Prostate gland (tissue), 2 donors: ENCODE measurements around the gene R3HCC1L. TPM values are rescaled to one million over a fixed set of nuclear protein-coding genes. Genes with fewer than 3 reads are reported as not detected.

Source experiments
- DNase-seq: peaks from one replicate; pipeline ENCODE4 v3.0.0-alpha.2; 2019; ENCODE audit warnings: low spot score
- H3K27ac ChIP-seq, 2 donors: fragments of 200-600 bp; sonication (generic); 2 replicates each; pipeline ENCODE4 v1.5.1; 2017 to 2019
- H3K27me3 ChIP-seq: fragments of 200-600 bp; sonication (generic); replicated peaks from 2 replicates; pipeline ENCODE4 v1.5.1; 2019; ENCODE audit not compliant: insufficient read depth
- H3K36me3 ChIP-seq, 2 donors: fragments of 200-600 bp; sonication (generic); 1 replicate in 1 of 2; 2 replicates in 1 of 2; pipeline versions ENCODE4 v1.5.1 to v1.8.1; 2017 to 2019
- H3K4me1 ChIP-seq: fragments of 200-600 bp; sonication (generic); replicated peaks from 2 replicates; pipeline ENCODE4 v1.5.1; 2019
- H3K4me3 ChIP-seq, 2 donors: fragments of 200-600 bp; sonication (generic); 2 replicates each; pipeline ENCODE4 v1.5.1; 2017 to 2019
- H3K9me3 ChIP-seq: fragments of 200-600 bp; sonication (generic); 2 replicates; pipeline ENCODE4 v1.5.1; 2017
- POLR2A ChIP-seq: fragments of 450-650 bp; IDR thresholded peaks from one replicate; pipeline ENCODE4 v1.6.1; 2016; ENCODE audit warnings: antibody characterized with exemption, mild to moderate bottlenecking
- POLR2AphosphoS5 ChIP-seq: sonication (generic); formaldehyde crosslinking; IDR thresholded peaks from one replicate; pipeline ENCODE4 v1.6.1; 2017; ENCODE audit warnings: antibody characterized with exemption
- WGBS: methylation state at CpG from one replicate; pipeline ENCODE4 v1.1.5; 2018; 5-methylcytosine and 5-hydroxymethylcytosine counted together
- intact Hi-C: fragments of 100-400 bp; cut with DNase I; formaldehyde crosslinking; loops from one replicate; pipeline ENCODE4 v1.14.2; 2022
- total RNA-seq, 2 donors: library from RNA; depleted of rRNA; stranded (reverse); fragments of >200 nt; gene quantifications; one replicate each; pipeline ENCODE4 v1.1.0, GENCODE V29; 2016
- TF ChIP-seq, protein P1 (sequence below), 4 experiments: fragments of 200-600 bp in 2 of 4; fragments of 450-650 bp in 2 of 4; sonication (generic) in 2 of 4; IDR thresholded peaks; 1 replicate in 3 of 4; 2 replicates in 1 of 4; pipeline ENCODE4 v1.5.1; 2016 to 2019; ENCODE audit warnings: antibody characterized with exemption in 4 of 4, mild to moderate bottlenecking in 2 of 4, moderate library complexity in 2 of 4

Gene R3HCC1L
- total RNA-seq, 2 donors from 2014 or later: 14.2 to 26.0 TPM

DNA sequence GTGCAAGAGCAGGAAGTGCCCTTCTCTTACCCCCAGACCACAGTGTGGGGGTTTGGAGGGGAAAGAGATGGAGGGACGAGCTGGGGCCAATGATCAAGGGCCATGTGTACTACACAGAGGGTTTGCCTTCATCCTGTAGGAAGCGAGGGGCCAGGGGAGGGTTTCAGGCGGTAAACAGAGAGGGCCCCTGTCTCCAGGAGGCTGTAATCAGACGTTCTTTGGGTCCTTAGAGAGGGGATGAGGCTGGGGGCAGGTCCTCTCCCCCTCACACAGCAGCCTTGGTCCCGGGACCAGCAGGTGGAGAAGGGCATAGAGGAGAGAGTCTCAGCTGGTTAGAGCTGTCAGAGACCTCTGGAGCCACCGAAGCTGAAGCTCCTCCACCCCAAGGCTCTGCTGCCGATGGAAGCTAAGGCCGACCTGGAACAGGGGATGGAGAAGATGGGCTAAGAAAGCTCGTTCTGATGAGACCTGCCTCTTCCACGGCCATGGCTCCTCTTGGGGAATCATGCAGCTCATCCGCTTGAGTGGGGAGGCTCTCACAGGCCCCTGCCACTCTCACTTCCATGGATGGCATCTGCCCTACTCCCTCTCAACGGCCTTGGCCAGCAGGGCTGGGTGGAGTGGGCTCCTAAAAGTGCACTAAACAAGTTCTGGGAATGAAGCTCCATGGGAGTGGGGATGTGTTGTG is 130.1 kb downstream of the R3HCC1L start:
- WGBS: 88% methylated on average over 12 of the region's 12 CpGs

DNA sequence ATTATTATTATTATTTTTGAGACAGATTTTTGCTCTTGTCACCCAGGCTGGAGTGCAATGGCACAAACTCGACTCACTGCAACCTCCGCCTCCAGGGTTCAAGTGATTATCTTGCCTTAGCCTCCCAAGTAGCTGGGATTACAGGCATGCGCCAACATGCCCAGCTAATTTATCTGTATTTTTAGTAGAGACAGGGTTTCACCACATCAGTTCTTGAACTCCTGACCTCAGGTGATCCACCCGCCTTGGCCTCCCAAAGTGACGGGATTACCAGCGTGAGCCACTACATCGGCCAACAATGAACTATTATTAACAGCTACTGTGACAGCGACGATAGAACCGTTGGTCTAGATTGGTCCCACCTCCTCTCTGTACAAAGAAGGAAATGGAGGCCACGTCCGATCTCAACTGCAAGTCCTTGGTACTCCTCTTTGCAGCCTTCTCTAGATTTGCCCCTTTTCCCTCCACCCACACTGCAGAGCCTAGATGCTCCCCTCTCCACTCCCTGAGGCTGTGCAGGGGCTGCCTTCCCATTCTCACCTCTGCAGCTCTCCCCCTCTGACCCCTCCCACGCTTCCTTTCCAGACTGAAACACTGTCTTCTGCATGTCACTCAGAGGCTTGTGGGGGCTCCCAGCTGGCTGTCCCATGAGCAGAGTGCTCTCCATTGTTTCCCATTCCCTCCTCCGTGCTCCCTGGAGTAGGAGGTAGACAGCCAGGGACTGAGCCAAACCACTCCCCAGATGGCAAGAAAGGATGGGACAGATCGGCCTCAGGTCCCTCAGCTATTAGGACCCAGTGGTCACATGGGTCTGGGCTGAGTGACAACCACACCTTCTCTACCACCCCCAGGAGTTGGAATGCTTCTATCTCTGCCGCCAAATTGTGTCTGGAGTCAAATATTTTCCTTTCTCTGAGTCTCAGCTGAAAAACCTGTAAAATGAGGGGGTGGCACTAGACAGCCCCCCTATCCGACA is 131.2 kb downstream of the R3HCC1L start:
- no peaks in the 10 kb centered on the region for H3K36me3 ChIP-seq
- H3K9me3 ChIP-seq: no peaks in the 10 kb centered on the region
- no peak overlapping the region for H3K27ac ChIP-seq
- no peaks in the 10 kb centered on the region for H3K27me3 ChIP-seq
- intact Hi-C loops: no loop called here
- H3K4me1 ChIP-seq: peaks cover 5% of the 10 kb centered on the region
- 45% methylated on average over 17 of the region's 17 CpGs for WGBS
- no peak for DNase-seq
- TF ChIP-seq POLR2AphosphoS5: no peak
- TF ChIP-seq POLR2A: no peak
- TF ChIP-seq, protein P1, sequence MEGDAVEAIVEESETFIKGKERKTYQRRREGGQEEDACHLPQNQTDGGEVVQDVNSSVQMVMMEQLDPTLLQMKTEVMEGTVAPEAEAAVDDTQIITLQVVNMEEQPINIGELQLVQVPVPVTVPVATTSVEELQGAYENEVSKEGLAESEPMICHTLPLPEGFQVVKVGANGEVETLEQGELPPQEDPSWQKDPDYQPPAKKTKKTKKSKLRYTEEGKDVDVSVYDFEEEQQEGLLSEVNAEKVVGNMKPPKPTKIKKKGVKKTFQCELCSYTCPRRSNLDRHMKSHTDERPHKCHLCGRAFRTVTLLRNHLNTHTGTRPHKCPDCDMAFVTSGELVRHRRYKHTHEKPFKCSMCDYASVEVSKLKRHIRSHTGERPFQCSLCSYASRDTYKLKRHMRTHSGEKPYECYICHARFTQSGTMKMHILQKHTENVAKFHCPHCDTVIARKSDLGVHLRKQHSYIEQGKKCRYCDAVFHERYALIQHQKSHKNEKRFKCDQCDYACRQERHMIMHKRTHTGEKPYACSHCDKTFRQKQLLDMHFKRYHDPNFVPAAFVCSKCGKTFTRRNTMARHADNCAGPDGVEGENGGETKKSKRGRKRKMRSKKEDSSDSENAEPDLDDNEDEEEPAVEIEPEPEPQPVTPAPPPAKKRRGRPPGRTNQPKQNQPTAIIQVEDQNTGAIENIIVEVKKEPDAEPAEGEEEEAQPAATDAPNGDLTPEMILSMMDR (IDR thresholded peaks at IDR 0.05): no peak
- no peak overlapping the region for H3K4me3 ChIP-seq

More for the DNA sequence above, 130.1 kb downstream of the R3HCC1L start:
- no peak overlapping the region for H3K4me3 ChIP-seq
- H3K9me3 ChIP-seq: no peaks in the 10 kb centered on the region
- peaks cover 13% of the 10 kb centered on the region for H3K4me1 ChIP-seq
- H3K27me3 ChIP-seq: no peaks in the 10 kb centered on the region
- H3K27ac ChIP-seq: no peak overlapping the region
- no peaks in the 10 kb centered on the region for H3K36me3 ChIP-seq
- TF ChIP-seq POLR2A (no peak), POLR2AphosphoS5 (no peak)
- TF ChIP-seq, protein P1 (IDR thresholded peaks at IDR 0.05): no peak
- no peak for DNase-seq
- intact Hi-C loops: no loop called here

DNA sequence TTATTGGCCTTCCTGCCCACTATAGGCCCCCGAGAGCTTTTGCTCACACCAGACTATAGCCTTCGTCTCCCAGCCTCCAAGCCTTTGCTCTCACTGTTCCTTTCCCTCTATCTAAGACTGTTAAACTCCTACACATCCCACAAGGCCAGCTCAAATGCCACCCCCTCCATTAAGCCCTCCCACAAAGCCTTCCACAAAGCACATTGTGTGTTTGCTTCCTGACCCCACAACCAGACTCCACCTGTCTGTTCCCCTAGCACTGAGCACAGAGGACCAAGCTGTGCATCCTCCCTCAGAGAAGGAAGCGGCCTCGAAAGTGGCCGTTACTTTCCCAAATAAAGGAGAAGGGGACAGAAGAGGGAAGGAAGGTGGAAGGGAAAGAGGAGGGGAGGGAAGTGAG is 132.2 kb downstream of the R3HCC1L start:
- no peaks in the 10 kb centered on the region for H3K9me3 ChIP-seq
- no peak overlapping the region for H3K27ac ChIP-seq
- intact Hi-C loops: no loop called here
- no peaks in the 10 kb centered on the region for H3K27me3 ChIP-seq
- TF ChIP-seq POLR2A (no peak), POLR2AphosphoS5 (no peak)
- TF ChIP-seq, protein P1 (IDR thresholded peaks at IDR 0.05): no peak
- H3K4me3 ChIP-seq: no peak overlapping the region
- no peak for DNase-seq
- no peaks in the 10 kb centered on the region for H3K36me3 ChIP-seq
- H3K4me1 ChIP-seq: peaks cover 5% of the 10 kb centered on the region
- 95% methylated on average over 5 of the region's 5 CpGs for WGBS

DNA sequence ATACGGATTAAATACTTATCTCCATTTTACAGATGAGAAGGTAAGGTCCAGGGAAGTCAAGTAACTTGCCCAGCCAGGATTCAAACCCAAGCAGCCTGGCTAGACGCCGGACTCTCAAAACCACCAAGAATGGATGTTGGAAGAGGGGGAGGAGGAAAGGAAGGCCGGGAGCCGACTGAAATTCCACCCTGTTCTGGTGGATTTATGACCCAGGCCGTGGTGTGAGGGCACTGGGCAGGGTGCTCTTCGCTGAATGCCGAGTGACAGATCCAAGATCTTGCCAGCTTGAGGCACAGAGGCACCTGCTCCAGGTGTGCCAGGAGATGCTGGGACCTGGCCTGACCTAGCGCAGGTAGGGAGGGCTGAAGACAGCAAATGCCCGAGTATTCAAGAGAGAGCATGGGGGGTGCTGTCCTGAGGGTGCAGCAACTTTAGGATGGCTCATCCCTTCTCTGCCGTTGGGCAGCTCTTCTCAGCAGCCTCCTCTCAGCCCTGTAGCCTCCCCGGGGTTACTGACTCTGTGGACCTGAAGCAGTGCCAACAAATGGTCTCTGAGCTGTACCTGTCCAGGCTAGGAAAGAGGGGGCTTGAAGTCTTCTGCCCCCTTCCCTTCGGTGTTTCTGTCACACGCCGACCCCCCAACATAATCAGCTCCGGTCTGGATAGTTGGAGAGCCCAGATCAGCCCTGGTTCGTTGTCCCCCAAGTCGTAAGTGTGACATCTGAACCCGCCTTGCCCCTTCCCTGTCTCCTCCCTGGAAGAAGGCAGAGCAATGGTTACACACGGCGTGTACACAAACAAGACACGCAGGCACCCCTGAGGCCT is 132.8 kb downstream of the R3HCC1L start:
- H3K4me1 ChIP-seq: peaks cover 5% of the 10 kb centered on the region
- H3K27ac ChIP-seq: peak overlapping the region; percentile 76 to 82
- no peak for DNase-seq
- no peaks in the 10 kb centered on the region for H3K36me3 ChIP-seq
- TF ChIP-seq, protein P1 (IDR thresholded peaks at IDR 0.05): no peak
- TF ChIP-seq POLR2A (no peak), POLR2AphosphoS5 (no peak)
- intact Hi-C loops: no loop called here
- H3K4me3 ChIP-seq: peak overlapping the region; percentile 43 to 47
- 53% methylated on average over 17 of the region's 22 CpGs for WGBS
- H3K9me3 ChIP-seq: no peaks in the 10 kb centered on the region
- no peaks in the 10 kb centered on the region for H3K27me3 ChIP-seq
